ENCODE data around the gene GBP7. TPM values are rescaled to one million over a fixed set of nuclear protein-coding genes. Genes with fewer than 3 reads are reported as not detected.
A peak's percentile ranks its signal among the peaks of the same experiment; 100 is the strongest.

GBP7 gene
- total RNA-seq, 1 experiment from 2014 or later, result not detected

- Histone ChIP-seq H3K27ac (peak within 1 kb of the TSS; percentile 11), H3K9me2 (ENCODE audit: insufficient read depth) (no peaks in the 10 kb centered on the region; the same call in 1 of the 2 replicates), H4K20me1 (ENCODE audit: insufficient read depth) (no peaks in the 10 kb centered on the region), H3K79me2 (ENCODE audit: low read depth) (no peaks in the 10 kb centered on the region), H3K36me3 (ENCODE audit: low read depth) (no peaks in the 10 kb centered on the region), H2AFZ (peak within 1 kb of the TSS; percentile 66), H3K4me2 (peak within 1 kb of the TSS; percentile 71), H3K27me3 (ENCODE audit: insufficient read depth, low read depth) (no peaks in the 10 kb centered on the region), H3F3A (ENCODE audit: insufficient read depth, low read depth) (no peaks in the 10 kb centered on the region), H3K4me3 (peak within 1 kb of the TSS; percentile 41; the same call in 1 of the 2 replicates), H3K4me1 (replicated peaks; ENCODE audit: insufficient read depth) (peaks cover 18% of the 10 kb centered on the region), H3K9me3 (ENCODE audit: insufficient read depth, low read depth) (no peaks in the 10 kb centered on the region)
- no peak for TF ChIP-seq EZH2 (IDR thresholded peaks at IDR 0.05; ENCODE audit: low read depth)
- TF ChIP-seq CTCF (conservative IDR thresholded peaks at IDR 0.05), result no peak
- POLR2A ChIA-PET (ENCODE audit: unreplicated experiment), result no interaction called here
- DNase-seq, result peak; percentile 16 to 90
- CTCF ChIA-PET, result no interaction called here
- BruUV-seq (replicated peaks), result no TSS peak
- intact Hi-C loops (cut with micrococcal nuclease; ENCODE audit: unreplicated experiment), result no loop called here
Measured at GRCh38 chr1:89125913-89126580, 49.8 kb downstream of the GBP7 start, which contains the start of gene GBP2. Gene GBP2 (minus strand): TSS chr1:89126114. CDS start chr1:89121966, 4,148 bp downstream.

- BruUV-seq (replicated peaks), result TSS peak; percentile 62
- Histone ChIP-seq H3K27ac (peak overlapping the region; percentile 11), H3K9me2 (ENCODE audit: insufficient read depth) (no peaks in the 10 kb centered on the region; the same call in 1 of the 2 replicates), H3K4me3 (peak overlapping the region; percentile 41; the same call in 1 of the 2 replicates), H4K20me1 (ENCODE audit: insufficient read depth) (no peaks in the 10 kb centered on the region), H3K27me3 (ENCODE audit: insufficient read depth, low read depth) (no peaks in the 10 kb centered on the region), H3K4me2 (peak overlapping the region; percentile 71), H3K36me3 (ENCODE audit: low read depth) (no peaks in the 10 kb centered on the region), H3K9me3 (ENCODE audit: insufficient read depth, low read depth) (no peaks in the 10 kb centered on the region), H3K79me2 (ENCODE audit: low read depth) (no peaks in the 10 kb centered on the region), H3K4me1 (replicated peaks; ENCODE audit: insufficient read depth) (peaks cover 18% of the 10 kb centered on the region), H3F3A (ENCODE audit: insufficient read depth, low read depth) (no peaks in the 10 kb centered on the region), H2AFZ (peak overlapping the region; percentile 66)
- DNase-seq, result no peak
- TF ChIP-seq EZH2 (IDR thresholded peaks at IDR 0.05; ENCODE audit: low read depth), result no peak
- TF ChIP-seq CTCF (conservative IDR thresholded peaks at IDR 0.05), result no peak
- intact Hi-C loops (cut with micrococcal nuclease; ENCODE audit: unreplicated experiment), result no loop called here
- CTCF ChIA-PET, result no interaction called here
- POLR2A ChIA-PET (ENCODE audit: unreplicated experiment), result no interaction called here
Measured at GRCh38 chr1:89125240-89125912, 50.4 kb downstream of the GBP7 start.

GRCh38 chr1:89121641-89122040, 54.2 kb downstream of the GBP7 start:
- H3K4me1 ChIP-seq (replicated peaks; ENCODE audit: insufficient read depth), result peaks cover 16% of the 10 kb centered on the region
- no peak overlapping the region for H3K4me3 ChIP-seq
- H2AFZ ChIP-seq, result no peak overlapping the region
- H3K27me3 ChIP-seq (ENCODE audit: insufficient read depth, low read depth), result no peaks in the 10 kb centered on the region
- H4K20me1 ChIP-seq (ENCODE audit: insufficient read depth), result no peaks in the 10 kb centered on the region
- H3K36me3 ChIP-seq (ENCODE audit: low read depth), result no peaks in the 10 kb centered on the region
- BruUV-seq (replicated peaks), result no TSS peak
- CTCF ChIA-PET, result no interaction called here
- DNase-seq, result no peak
- no peak overlapping the region for H3K4me2 ChIP-seq
- no peak for TF ChIP-seq EZH2 (IDR thresholded peaks at IDR 0.05; ENCODE audit: low read depth)
- no peak for TF ChIP-seq CTCF (conservative IDR thresholded peaks at IDR 0.05)
- POLR2A ChIA-PET (ENCODE audit: unreplicated experiment), result no interaction called here
- no peaks in the 10 kb centered on the region; the same call in 1 of the 2 replicates for H3K9me2 ChIP-seq (ENCODE audit: insufficient read depth)
- intact Hi-C loops (cut with micrococcal nuclease; ENCODE audit: unreplicated experiment), result no loop called here
- H3K9me3 ChIP-seq (ENCODE audit: insufficient read depth, low read depth), result no peaks in the 10 kb centered on the region
- no peaks in the 10 kb centered on the region for H3F3A ChIP-seq (ENCODE audit: insufficient read depth, low read depth)
- no peak overlapping the region for H3K27ac ChIP-seq
- H3K79me2 ChIP-seq (ENCODE audit: low read depth), result no peaks in the 10 kb centered on the region
